SK-N-SH (cell line): Measurements from ENCODE around the gene SHMT1. TPM values are rescaled to one million over a fixed set of nuclear protein-coding genes. Genes with fewer than 3 reads are reported as not detected.

Experiments used
- CTCF ChIA-PET: fragments of 300-600, 350-600 bp; formaldehyde crosslinking; extraction: SDS; loops from one replicate; lab custom pipeline; 2021; lab: Yijun Ruan, JAX
- POLR2A ChIA-PET: fragments of 350-600 bp; sonication (Branson Sonifier 250); formaldehyde crosslinking; extraction: SDS; loops from one replicate; lab custom pipeline; 2020; ENCODE audit warnings: antibody characterized with exemption, inconsistent platforms; lab: Yijun Ruan, JAX
- DNase-seq: peaks from one replicate; pipeline ENCODE4 v3.0.0; 2012
- H2AFZ ChIP-seq: fragments of 200-600 bp; sonication (generic); 2 replicates; pipeline ENCODE4 v1.8.1; 2016; ENCODE audit warnings: antibody characterized with exemption, mild to moderate bottlenecking, low read depth
- H3F3A ChIP-seq: fragments of 200-600 bp; sonication (generic); replicated peaks from 2 replicates; pipeline ENCODE3; 2016; ENCODE audit warnings: antibody characterized with exemption, mild to moderate bottlenecking; ENCODE audit not compliant: insufficient read depth
- H3K27ac ChIP-seq, 2 experiments: fragments of 200-500 bp in 1 of 2; fragments of 200-600 bp in 1 of 2; sonication (Bioruptor generic) in 1 of 2; sonication (generic), shearing (Covaris generic) in 1 of 2; 2 replicates each; pipeline versions ENCODE4 v1.5.1 to v1.6.1; 2014 to 2016; ENCODE audit warnings: low read depth in 2 of 2, inconsistent platforms in 1 of 2, low read length in 1 of 2, mild to moderate bottlenecking in 1 of 2, mixed read lengths in 1 of 2
- H3K27me3 ChIP-seq: fragments of 200-600 bp; sonication (generic), shearing (Covaris generic); 2 replicates; pipeline ENCODE4 v1.6.1; 2016; ENCODE audit warnings: mixed run types; ENCODE audit not compliant: insufficient read depth
- H3K36me3 ChIP-seq, 2 experiments: fragments of 200-500 bp in 1 of 2; fragments of 200-600 bp in 1 of 2; sonication (Bioruptor generic) in 1 of 2; sonication (generic) in 1 of 2; replicated peaks in 1 of 2; 2 replicates each; pipeline versions ENCODE3 to v1.5.1; 2014 to 2016; ENCODE audit warnings: low read length in 1 of 2, mild to moderate bottlenecking in 1 of 2; ENCODE audit not compliant: insufficient read depth in 2 of 2, control insufficient read depth in 1 of 2
- H3K4me1 ChIP-seq, 2 experiments: fragments of 200-500 bp in 1 of 2; fragments of 200-600 bp in 1 of 2; sonication (Bioruptor generic) in 1 of 2; sonication (generic), shearing (Covaris generic) in 1 of 2; 2 replicates each; pipeline versions ENCODE4 v1.5.1 to v1.6.1; 2014 to 2016; ENCODE audit warnings: low read depth in 1 of 2, low read length in 1 of 2, mixed run types in 1 of 2; ENCODE audit not compliant: insufficient read depth in 2 of 2, control insufficient read depth in 1 of 2
- H3K4me2 ChIP-seq: fragments of 200-600 bp; sonication (generic), shearing (Covaris generic); 2 replicates; pipeline ENCODE4 v1.6.1; 2017; ENCODE audit warnings: mixed run types
- H3K4me3 ChIP-seq, 2 experiments: fragments of 200-500 bp in 1 of 2; fragments of 200-600 bp in 1 of 2; sonication (Bioruptor generic) in 1 of 2; sonication (generic), shearing (Covaris generic) in 1 of 2; 2 replicates each; pipeline versions ENCODE4 v1.5.1 to v1.8.1; 2014 to 2016; ENCODE audit warnings: low read depth in 2 of 2, inconsistent platforms in 1 of 2, low read length in 1 of 2, mild to moderate bottlenecking in 1 of 2, mixed read lengths in 1 of 2, moderate library complexity in 1 of 2
- H3K79me2 ChIP-seq: fragments of 200-600 bp; sonication (generic); 2 replicates; pipeline ENCODE4 v1.8.1; 2017; ENCODE audit warnings: mild to moderate bottlenecking; ENCODE audit not compliant: insufficient read depth
- H3K9ac ChIP-seq: fragments of 200-600 bp; sonication (generic); 2 replicates; pipeline ENCODE4 v1.6.1; 2017; ENCODE audit warnings: mixed run types
- H3K9me2 ChIP-seq: fragments of 200-600 bp; sonication (generic); 2 replicates; pipeline ENCODE4 v1.6.1; 2017; ENCODE audit warnings: mixed run types
- H3K9me3 ChIP-seq: fragments of 200-600 bp; sonication (generic); 2 replicates; pipeline ENCODE4 v1.6.1; 2017; ENCODE audit warnings: mixed run types, mild to moderate bottlenecking, moderate library complexity
- H4K20me1 ChIP-seq: fragments of 200-600 bp; sonication (generic); 2 replicates; pipeline ENCODE4 v1.6.1; 2017; ENCODE audit warnings: mild to moderate bottlenecking, mixed run types; ENCODE audit not compliant: insufficient read depth
- CHD2 ChIP-seq: fragments of 150-350 bp; IDR thresholded peaks from 2 replicates; pipeline ENCODE4 v1.6.1; 2018; ENCODE audit warnings: low read length; ENCODE audit not compliant: partially characterized antibody
- CTCF ChIP-seq: fragments of 200-600 bp; sonication (generic); IDR thresholded peaks from 2 replicates; pipeline ENCODE4 v1.6.1; 2017; ENCODE audit warnings: antibody characterized with exemption, mild to moderate bottlenecking, moderate library complexity
- EP300 ChIP-seq, 2 experiments: IDR thresholded peaks; 2 replicates each; pipeline versions ENCODE4 v1.4.0 to v1.6.1; 2012; ENCODE audit warnings: borderline replicate concordance in 1 of 2, low read depth in 1 of 2, low read length in 1 of 2
- EZH2phosphoT487 ChIP-seq: fragments of 200-600 bp; sonication (generic); IDR thresholded peaks from 2 replicates; pipeline ENCODE4 v1.6.1; 2017; ENCODE audit warnings: low read depth, mixed run types, mild to moderate bottlenecking, antibody characterized with exemption, moderate library complexity, borderline replicate concordance
- FOXJ3 ChIP-seq: sonication (generic); formaldehyde crosslinking; IDR thresholded peaks from 2 replicates; pipeline ENCODE4 v1.5.1; 2020; ENCODE audit warnings: mild to moderate bottlenecking, missing genetic modification reagents
- FOXM1 ChIP-seq: IDR thresholded peaks from 2 replicates; pipeline ENCODE4 v1.4.0; 2012; ENCODE audit warnings: low read depth, mild to moderate bottlenecking
- MAX ChIP-seq: IDR thresholded peaks from 2 replicates; pipeline ENCODE4 v1.4.0; 2012; ENCODE audit warnings: low read depth
- MXI1 ChIP-seq: IDR thresholded peaks from 2 replicates; pipeline ENCODE4 v1.6.1; 2012; ENCODE audit warnings: mild to moderate bottlenecking, low read depth, low read length, improper control_type of control experiment
- NRF1 ChIP-seq: IDR thresholded peaks from 2 replicates; pipeline ENCODE4 v1.6.1; 2012; ENCODE audit warnings: low read depth, mild to moderate bottlenecking, low read length
- PBX3 ChIP-seq: IDR thresholded peaks from 2 replicates; pipeline ENCODE4; 2012
- POLR2AphosphoS5 ChIP-seq: IDR thresholded peaks from 2 replicates; pipeline ENCODE4 v1.6.1; 2012; ENCODE audit warnings: low read depth, low read length
- RCOR1 ChIP-seq: fragments of 150-350 bp; IDR thresholded peaks from 2 replicates; pipeline ENCODE4 v1.6.1; 2017; ENCODE audit warnings: antibody characterized with exemption, low read length
- RXRA ChIP-seq: IDR thresholded peaks from 2 replicates; pipeline ENCODE4 v1.4.0; 2012; ENCODE audit warnings: low read depth, mild to moderate bottlenecking, borderline replicate concordance
- SIN3A ChIP-seq: IDR thresholded peaks from 2 replicates; pipeline ENCODE4 v1.6.1; 2012; ENCODE audit warnings: low read depth, mild to moderate bottlenecking, low read length, moderate library complexity, borderline replicate concordance
- TCF12 ChIP-seq: IDR thresholded peaks from 2 replicates; pipeline ENCODE4 v1.4.0; 2012
- TEAD4 ChIP-seq: IDR thresholded peaks from 2 replicates; pipeline ENCODE4 v1.4.0; 2012; ENCODE audit warnings: mild to moderate bottlenecking, borderline replicate concordance; ENCODE audit not compliant: insufficient read depth
- USF2 ChIP-seq: fragments of 150-350 bp; IDR thresholded peaks from 2 replicates; pipeline ENCODE4 v1.6.1; 2017; ENCODE audit warnings: antibody characterized with exemption, low read length, low read depth, borderline replicate concordance
- YY1 ChIP-seq: IDR thresholded peaks from 2 replicates; pipeline ENCODE4 v1.4.0; 2012; ENCODE audit warnings: low read depth, mild to moderate bottlenecking
- ZBTB33 ChIP-seq: IDR thresholded peaks from 2 replicates; pipeline ENCODE4 v1.4.0; 2012; ENCODE audit warnings: low read depth, borderline replicate concordance
- WGBS: methylation state at CpG from one replicate; pipeline ENCODE4 v1.1.6; 2017; ENCODE audit warnings: low lambda C conversion rate; 5-methylcytosine and 5-hydroxymethylcytosine counted together
- polyA plus RNA-seq, 3 experiments: library from polyadenylated mRNA; depleted of rRNA; stranded (reverse); fragments of >200 nt; gene quantifications; 2 replicates each; pipeline ENCODE4 v1.2.3, GENCODE V29; 2012
- small RNA-seq, 7 experiments: library from RNA; depleted of rRNA; stranded (forward); fragments of <200 nt; gene quantifications; one replicate each; pipeline ENCODE3, GENCODE V24; 2012

The SHMT1 gene
- polyA plus RNA-seq, 1 of the 3 experiments (the other 2 are of a cell fraction) = 17.0 TPM

GRCh38 chr17:18278867-18279266 lies 84.5 kb downstream of the SHMT1 start:
- Histone ChIP-seq H3K9me2 (no peaks in the 10 kb centered on the region), H3K27me3 (no peaks in the 10 kb centered on the region), H3K9ac (no peak overlapping the region), H3F3A (no peaks in the 10 kb centered on the region), H3K36me3 (peaks cover 43 to 67% of the 10 kb centered on the region in 2 experiments), H3K4me2 (no peak overlapping the region), H2AFZ (no peak overlapping the region), H4K20me1 (no peaks in the 10 kb centered on the region), H3K4me1 (no peaks in the 10 kb centered on the region), H3K27ac (no peak overlapping the region), H3K79me2 (no peaks in the 10 kb centered on the region), H3K4me3 (no peak overlapping the region), H3K9me3 (no peaks in the 10 kb centered on the region)
- 82% methylated on average over 3 of the region's 3 CpGs for WGBS
- TF ChIP-seq FOXM1 (no peak), PBX3 (no peak), YY1 (no peak), SIN3A (no peak), MXI1 (no peak), EP300 (IDR thresholded peaks at IDR 0.05; ENCODE audit: borderline replicate concordance in 1 of 2, low read depth in 1 of 2, low read length in 1 of 2) (no peak), NRF1 (no peak), USF2 (no peak), TEAD4 (no peak), ZBTB33 (no peak), CTCF (no peak), POLR2AphosphoS5 (no peak), RCOR1 (no peak), RXRA (no peak), CHD2 (no peak), TCF12 (no peak), MAX (no peak), FOXJ3 (no peak), EZH2phosphoT487 (no peak)
- CTCF ChIA-PET = interaction anchor here (0.7 kb wide), 1 partner anchor 45 kb away, joined by 3 read pairs; no protein-coding TSS in a partner anchor
- POLR2A ChIA-PET = no interaction called here
- no peak for DNase-seq

Small RNA genes within 50 kb of the gene (small RNA-seq; reads per million reads assigned to genes)
- 0 reads per million in 7 experiments for gene AL353997.5

Other genes starting within 250 kb of the SHMT1 start
- gene ALKBH5, start 179.7 kb downstream of the SHMT1 start, polyA plus RNA-seq (2012; rRNA removed) = 41.0 and 42.9 TPM in 2 replicates
- gene LLGL1, start 137.9 kb downstream of the SHMT1 start, polyA plus RNA-seq (2012; rRNA removed) = 29.5 and 31.4 TPM in 2 replicates
- gene FLII, start 104.8 kb downstream of the SHMT1 start, polyA plus RNA-seq (2012; rRNA removed) = 244 and 254 TPM in 2 replicates
- gene MIEF2, start 102.9 kb downstream of the SHMT1 start, polyA plus RNA-seq (2012; rRNA removed) = 12.7 and 16.8 TPM in 2 replicates
- gene TOP3A, start 48.6 kb downstream of the SHMT1 start, polyA plus RNA-seq (2012; rRNA removed) = 14.4 and 14.7 TPM in 2 replicates
- gene SMCR8, start 48.3 kb downstream of the SHMT1 start, polyA plus RNA-seq (2012; rRNA removed) = 5.6 and 6.2 TPM in 2 replicates
- gene EVPLL, start 14.2 kb upstream of the SHMT1 start, polyA plus RNA-seq (2012; rRNA removed) = not detected in 2 replicates
- not detected in 2 replicates for gene LGALS9C, start 113.2 kb upstream of the SHMT1 start, polyA plus RNA-seq (2012; rRNA removed)